ENCODE results near the gene KRTAP10-4.

The KRTAP10-4 gene

DNA sequence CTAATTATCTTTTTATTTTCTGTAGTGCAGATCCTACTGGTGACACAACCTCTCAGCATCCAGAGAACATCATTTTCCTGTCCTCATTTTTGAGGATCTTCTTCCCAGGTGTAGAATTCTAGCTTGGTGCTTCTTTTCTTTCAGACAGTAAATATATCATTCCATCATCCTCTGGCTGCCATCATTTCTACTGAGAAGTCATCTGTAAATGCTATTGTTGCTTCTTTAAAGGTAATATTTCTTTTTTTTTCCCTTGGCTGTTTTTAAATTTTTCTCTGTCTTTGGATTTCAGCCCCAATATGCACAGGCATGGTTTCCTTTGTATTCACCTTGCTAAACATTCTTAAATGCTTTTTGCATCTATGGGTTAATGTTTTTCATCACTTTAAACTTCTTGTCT lies 50.0 kb downstream of the KRTAP10-4 start:
- no peak for DNase-seq (ENCODE audit: low read depth)
- no peak overlapping the region for H3K4me3 ChIP-seq (ENCODE audit: low read length)
- TF ChIP-seq CTCF (conservative IDR thresholded peaks at IDR 0.05; ENCODE audit: low read length), result no peak

Measured in AG10803 (cell line).